NCI-H187 (cell line): Measurements from ENCODE around the gene MINDY4B.

ENCODE experiments used
- DNase-seq, 2 experiments: peaks; one replicate each; lab custom pipeline; 2025; lab: John Stamatoyannopoulos, UW

Gene MINDY4B

DNA sequence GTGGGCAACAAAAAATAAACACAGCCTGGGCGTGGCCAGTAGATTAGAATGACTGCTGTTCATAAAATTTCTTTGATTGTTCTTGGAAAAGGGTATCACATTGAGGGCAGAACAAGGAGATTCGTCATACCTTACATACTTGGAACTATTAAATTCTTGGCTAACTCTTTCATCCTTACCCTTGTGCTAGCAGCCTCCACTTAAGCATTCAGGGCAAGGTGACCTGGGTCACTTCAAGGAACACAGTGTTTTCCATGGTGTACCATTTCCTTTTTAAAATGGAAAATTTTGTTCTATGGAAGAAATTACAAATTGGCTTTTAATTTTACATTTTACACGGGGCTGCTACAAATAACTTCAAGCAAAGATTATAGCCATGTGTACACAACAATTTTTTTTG lies 60.8 kb downstream of the MINDY4B start:
- no peak for DNase-seq

- no peak for DNase-seq
These were observed 62.0 kb downstream of the MINDY4B start for GRCh38 chr3:150843241-150843640.

- DNase-seq: no peak
These were observed 64.3 kb downstream of the MINDY4B start for GRCh38 chr3:150840802-150841515.

- DNase-seq: no peak
These were observed 74.5 kb downstream of the MINDY4B start for GRCh38 chr3:150830745-150831144.

DNA sequence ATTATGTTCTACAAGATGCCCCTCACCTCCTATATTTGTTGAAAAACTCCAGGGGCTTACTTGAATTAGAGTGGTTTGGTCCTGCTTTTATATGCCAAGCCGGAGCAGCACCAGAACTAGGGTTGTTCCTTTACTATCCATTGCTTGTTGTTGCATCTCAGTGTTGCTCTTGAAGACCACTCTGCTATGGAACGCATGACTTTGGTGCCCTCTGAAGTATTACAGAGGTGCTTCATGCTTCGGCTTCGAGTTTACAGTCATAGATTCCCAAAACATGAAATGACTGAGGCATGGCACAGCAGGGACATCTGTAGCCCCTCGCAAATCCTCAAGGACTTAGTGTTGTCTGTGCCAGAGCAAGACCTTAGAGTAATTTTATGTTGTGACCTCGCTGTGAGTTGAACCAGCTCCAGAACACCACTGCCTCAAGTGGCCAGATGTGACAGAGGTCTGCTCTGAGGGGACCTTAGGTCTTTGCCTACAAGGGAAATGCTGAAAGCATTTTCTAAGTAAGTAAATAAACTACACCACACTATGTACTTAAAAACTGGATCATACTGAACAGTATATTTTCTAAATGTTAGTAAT lies 75.1 kb downstream of the MINDY4B start:
- DNase-seq: no peak

- no peak for DNase-seq
These were observed 75.8 kb downstream of the MINDY4B start for GRCh38 chr3:150829408-150829807.

GRCh38 chr3:150828997-150829396 lies 76.2 kb downstream of the MINDY4B start:
- DNase-seq: no peak

DNA sequence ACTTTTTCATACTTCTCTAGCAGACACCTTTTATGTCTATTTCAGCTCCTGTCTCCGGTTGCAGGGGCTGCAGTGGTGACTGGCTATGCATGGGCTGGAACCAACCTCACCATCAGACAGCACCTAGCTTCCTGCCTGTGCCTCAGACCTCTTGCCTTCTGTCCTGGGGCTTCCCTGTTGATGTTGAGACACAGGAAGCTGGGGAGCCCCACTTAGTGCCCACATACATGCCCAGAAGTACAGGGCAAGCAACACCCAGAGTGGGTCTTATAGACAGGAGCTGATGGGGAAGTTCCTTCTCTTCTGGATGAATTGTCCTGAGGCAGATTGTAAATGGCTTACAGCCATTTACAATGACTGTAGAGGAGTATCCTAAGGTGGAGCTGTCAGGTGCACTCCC lies 77.0 kb downstream of the MINDY4B start:
- no peak for DNase-seq

GRCh38 chr3:150826466-150827282 lies 78.6 kb downstream of the MINDY4B start:
- no peak for DNase-seq

- DNase-seq: no peak
These were observed 79.3 kb downstream of the MINDY4B start for GRCh38 chr3:150825916-150826377.

- no peak for DNase-seq
These were observed 79.9 kb downstream of the MINDY4B start for GRCh38 chr3:150825192-150825915.

DNA sequence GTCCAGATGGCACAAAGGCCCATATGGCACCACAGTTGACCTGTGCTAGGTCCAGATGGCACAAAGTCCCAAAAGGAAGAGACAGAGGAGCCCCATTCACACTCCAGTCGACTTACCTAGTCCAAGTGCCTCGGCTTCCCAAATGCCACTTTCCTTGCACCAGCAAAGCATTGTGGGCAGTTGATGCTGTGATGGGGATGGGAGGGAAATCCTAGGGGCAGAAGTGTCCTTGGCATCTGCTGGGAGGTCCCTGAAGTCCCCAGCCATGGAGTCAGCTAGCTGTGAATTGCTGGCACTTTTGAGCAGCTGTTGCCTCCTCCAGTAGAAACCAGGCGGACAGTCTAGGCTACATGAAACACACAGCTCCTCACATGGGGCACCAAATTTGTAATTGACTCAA lies 82.0 kb downstream of the MINDY4B start:
- no peak for DNase-seq

GRCh38 chr3:150822636-150823035 lies 82.6 kb downstream of the MINDY4B start:
- DNase-seq: no peak
